NCI-H2171 (cell line): ENCODE measurements around the gene SLC39A13.
A peak's percentile ranks its signal among the peaks of the same experiment; 100 is the strongest.

Experiments
- DNase-seq: peaks from one replicate; lab custom pipeline; 2025; lab: John Stamatoyannopoulos, UW

The SLC39A13 gene

DNA sequence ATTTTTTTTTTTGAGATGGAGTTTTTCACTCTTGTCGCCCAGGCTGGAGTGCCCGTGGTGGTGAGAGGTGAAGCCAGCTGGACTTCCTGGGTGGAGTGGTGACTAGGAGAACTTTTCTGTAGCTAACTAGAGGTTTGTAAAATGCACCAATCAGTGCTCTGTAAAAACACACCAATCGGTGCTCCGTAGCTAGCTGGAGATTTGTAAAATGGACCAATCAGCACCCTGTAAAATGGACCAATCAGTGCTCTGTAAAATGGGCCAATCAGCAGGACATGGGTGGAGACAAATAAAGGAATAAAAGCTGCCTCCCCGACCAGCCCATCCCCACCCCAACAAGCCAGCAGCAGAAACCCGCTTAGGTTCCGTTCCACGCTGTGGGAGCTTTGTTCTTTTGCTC lies 45.0 kb downstream of the SLC39A13 start:
- DNase-seq: no peak

DNA sequence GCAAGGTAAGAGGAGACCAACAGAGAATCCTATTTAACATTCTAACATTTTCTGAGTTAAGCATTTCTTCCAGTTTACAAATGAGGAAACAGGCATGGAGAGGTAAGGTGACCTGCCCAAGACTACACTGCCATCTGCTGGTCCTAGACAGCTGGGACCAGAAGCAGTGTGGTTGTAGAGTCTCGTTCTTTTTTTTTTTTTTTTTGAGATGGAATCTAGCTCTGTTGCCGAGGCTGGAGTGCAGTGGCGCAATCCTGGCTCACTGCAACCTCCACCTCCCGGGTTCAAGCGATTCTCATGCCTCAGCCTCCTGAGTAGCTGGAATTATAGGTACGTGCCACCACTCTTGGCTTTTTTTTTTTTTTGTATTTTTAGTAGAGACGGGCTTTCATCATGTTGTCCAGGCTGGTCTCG lies 45.9 kb downstream of the SLC39A13 start:
- peak; percentile 56 for DNase-seq

DNA sequence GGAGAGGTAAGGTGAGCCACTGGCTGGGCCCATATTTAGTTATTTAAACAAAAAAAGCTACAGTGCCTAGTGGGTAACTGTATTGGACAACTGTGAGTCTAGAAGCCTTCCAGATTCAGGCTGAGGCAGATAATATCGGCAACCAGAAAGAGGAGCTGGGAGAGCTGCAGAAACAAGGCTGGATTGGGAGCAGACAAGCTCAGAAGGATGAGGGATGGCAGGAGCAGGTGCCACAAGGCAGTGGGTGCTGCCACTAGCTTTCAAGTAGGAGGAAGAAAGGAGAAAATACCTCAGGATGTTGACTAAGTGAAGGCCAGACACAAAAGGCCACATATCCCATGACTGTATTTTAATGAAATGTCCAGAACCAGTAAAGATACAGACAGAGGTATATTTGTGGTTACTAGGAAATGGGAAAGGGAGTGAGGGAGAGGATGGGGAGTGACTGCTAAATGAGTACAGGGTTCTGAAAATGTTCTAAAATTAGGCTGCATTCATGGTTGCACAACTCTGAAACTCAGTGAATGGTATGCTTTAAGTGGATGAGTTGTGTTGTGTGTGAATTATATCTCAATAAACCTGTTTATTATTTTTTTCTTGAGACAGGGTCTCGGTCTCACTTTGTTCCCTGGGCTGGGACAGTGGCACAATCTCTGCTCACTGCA lies 52.3 kb downstream of the SLC39A13 start:
- DNase-seq: no peak

DNA sequence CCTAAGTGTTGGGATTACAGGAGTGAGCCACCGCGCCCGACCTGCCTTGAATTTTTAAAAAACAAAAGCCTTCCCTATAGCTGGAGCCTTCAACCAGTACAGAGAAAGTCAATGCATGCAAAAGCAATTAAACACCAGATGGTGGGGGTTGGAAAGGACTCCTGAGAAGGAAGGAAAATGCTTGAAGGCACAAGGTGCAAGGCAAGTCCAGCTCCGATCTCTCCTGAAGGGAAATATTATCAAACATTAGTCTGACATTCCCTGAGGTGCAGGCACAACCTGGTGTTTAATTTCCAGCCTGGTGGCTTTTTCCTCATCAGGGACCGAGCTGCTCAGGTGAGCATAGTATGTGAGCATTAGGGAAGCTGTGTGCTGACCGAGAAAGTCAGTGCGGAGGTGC lies 53.5 kb downstream of the SLC39A13 start:
- peak; percentile 25 for DNase-seq

DNA sequence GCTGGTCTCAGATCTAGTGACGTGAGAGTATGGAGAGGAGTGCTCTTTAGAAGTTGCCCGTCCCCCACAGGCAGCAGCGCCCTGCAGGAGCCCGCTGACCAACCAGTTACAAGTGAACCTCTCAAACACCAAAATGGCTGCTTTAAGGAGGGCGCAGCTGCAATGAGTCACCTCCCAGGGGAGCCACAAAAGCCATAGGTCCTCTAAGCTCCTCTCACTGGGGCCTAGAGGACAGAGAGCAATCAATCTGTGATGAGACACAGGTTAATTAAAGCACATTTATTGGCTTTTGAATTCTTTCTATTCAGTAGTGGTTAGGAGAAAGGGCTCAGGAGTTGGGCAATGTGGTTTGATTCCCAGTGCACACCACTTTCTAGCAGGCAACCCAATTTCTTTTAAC lies 56.1 kb downstream of the SLC39A13 start:
- peak; percentile 59 for DNase-seq
